ENCODE measurements around the gene PRKG1. TPM values are rescaled to one million over a fixed set of nuclear protein-coding genes. Genes with fewer than 3 reads are reported as not detected.
"Not testable (repeated sequence)": the region's sequence is repeated elsewhere in the genome, so short reads cannot be mapped to it uniquely, and the experiment has no call there.

Gene PRKG1
- total RNA-seq, 2 donors from 2014 or later, result 17.2 TPM

- intact Hi-C loops (cut with DNase I, micrococcal nuclease), result no loop called here
- no peak for ATAC-seq
These were observed 605.6 kb downstream of the PRKG1 start for GRCh38 chr10:51679841-51680240.

GRCh38 chr10:51683031-51683691, 608.9 kb downstream of the PRKG1 start:
- intact Hi-C loops (cut with DNase I, micrococcal nuclease), result no loop called here
- ATAC-seq, result no peak
- DNase-seq, result no peak

More at GRCh38 chr10:51679841-51680240, 605.6 kb downstream of the PRKG1 start:
- DNase-seq, result no peak

- DNase-seq, result no peak
- intact Hi-C loops (cut with DNase I, micrococcal nuclease), result no loop called here
- ATAC-seq, result no peak
These were observed 611.5 kb downstream of the PRKG1 start for GRCh38 chr10:51685768-51686167.

GRCh38 chr10:51687296-51687695, 613.0 kb downstream of the PRKG1 start:
- DNase-seq (no peak), ATAC-seq (no peak)
- intact Hi-C loops (cut with DNase I, micrococcal nuclease), result no loop called here

- intact Hi-C loops (cut with DNase I, micrococcal nuclease); DNase-seq; ATAC-seq: not testable (repeated sequence)
These were observed 614.5 kb downstream of the PRKG1 start for GRCh38 chr10:51688826-51689225.

- ATAC-seq (no peak), DNase-seq (no peak)
- intact Hi-C loops (cut with DNase I, micrococcal nuclease), result no loop called here
These were observed 615.2 kb downstream of the PRKG1 start for GRCh38 chr10:51689536-51689935.

- DNase-seq, result no peak
- no peak for ATAC-seq
- intact Hi-C loops (cut with DNase I, micrococcal nuclease), result no loop called here
These were observed 616.8 kb downstream of the PRKG1 start for GRCh38 chr10:51691135-51691534.

GRCh38 chr10:51694086-51694768, 619.9 kb downstream of the PRKG1 start:
- ATAC-seq (no peak), DNase-seq (no peak)
- intact Hi-C loops (cut with DNase I, micrococcal nuclease), result no loop called here

- intact Hi-C loops (cut with DNase I, micrococcal nuclease), result no loop called here
These were observed 622.0 kb downstream of the PRKG1 start for GRCh38 chr10:51696251-51696650.

GRCh38 chr10:51698473-51699063, 624.3 kb downstream of the PRKG1 start:
- ATAC-seq, result no peak
- no peak for DNase-seq
- intact Hi-C loops (cut with DNase I, micrococcal nuclease), result no loop called here

More at GRCh38 chr10:51696251-51696650, 622.0 kb downstream of the PRKG1 start:
- ATAC-seq (no peak), DNase-seq (no peak)

- intact Hi-C loops (cut with DNase I, micrococcal nuclease), result no loop called here
- no peak for DNase-seq
These were observed 624.8 kb downstream of the PRKG1 start for GRCh38 chr10:51699145-51699474.

GRCh38 chr10:51699475-51700227, 625.4 kb downstream of the PRKG1 start, which contains the start of gene CSTF2T:
CSTF2T (minus strand) TSS chr10:51699595; CDS start chr10:51699549, 46 bp downstream.
- intact Hi-C loops (cut with DNase I, micrococcal nuclease), result no loop called here
- peak; percentile 98 for ATAC-seq

More at GRCh38 chr10:51699145-51699474, 624.8 kb downstream of the PRKG1 start:
- ATAC-seq, result peak; percentile 50

GRCh38 chr10:51700228-51700817, 626.0 kb downstream of the PRKG1 start:
- intact Hi-C loops (cut with DNase I, micrococcal nuclease), result no loop called here
- DNase-seq, result no peak
- ATAC-seq, result no peak

More at GRCh38 chr10:51699475-51700227, 625.4 kb downstream of the PRKG1 start, which contains the start of gene CSTF2T:
- peak; percentile 89 to 91 for DNase-seq

- intact Hi-C loops (cut with DNase I, micrococcal nuclease), result no loop called here
- ATAC-seq, result no peak
- no peak for DNase-seq
These were observed 631.5 kb downstream of the PRKG1 start for GRCh38 chr10:51705774-51706173.

- DNase-seq (peak; percentile 28 to 74), ATAC-seq (no peak)
- intact Hi-C loops (cut with DNase I, micrococcal nuclease), result no loop called here
These were observed 631.9 kb downstream of the PRKG1 start for GRCh38 chr10:51706225-51706624.

GRCh38 chr10:51707392-51707791, 633.1 kb downstream of the PRKG1 start:
- intact Hi-C loops (cut with DNase I, micrococcal nuclease), result no loop called here
- no peak for ATAC-seq
- no peak for DNase-seq

GRCh38 chr10:51707821-51708424, 633.6 kb downstream of the PRKG1 start:
- DNase-seq, result no peak
- intact Hi-C loops (cut with DNase I, micrococcal nuclease), result no loop called here
- no peak for ATAC-seq

- no peak for ATAC-seq
- intact Hi-C loops (cut with DNase I, micrococcal nuclease), result no loop called here
- DNase-seq, result no peak
These were observed 634.3 kb downstream of the PRKG1 start for GRCh38 chr10:51708609-51709008.

Measured in left colon (tissue), 2 donors.